Common myeloid progenitor, CD34-positive (primary cell): Measurements from ENCODE around the gene KIF23.

ENCODE experiments used
- CTCF ChIA-PET: fragments of 350-600 bp; sonication (Branson Sonifier 250); formaldehyde crosslinking; loops from one replicate; lab custom pipeline; 2021; ENCODE audit warnings: antibody characterized with exemption; lab: Charles Lee
- POLR2A ChIA-PET: fragments of 350-600 bp; sonication (Branson Sonifier 250); formaldehyde crosslinking; loops from one replicate; lab custom pipeline; 2021; ENCODE audit warnings: antibody characterized with exemption; lab: Charles Lee
- DNase-seq, 3 donors: peaks; one replicate each; pipeline versions ENCODE4 v3.0.0 to v3.0.0-alpha.2; 2013
- H3K27ac ChIP-seq, 2 experiments: 1 replicate in 1 of 2; 2 replicates in 1 of 2; pipeline ENCODE4 v1.7.0; 2013; ENCODE audit warnings: inconsistent platforms in 2 of 2, low read length in 2 of 2, mild to moderate bottlenecking in 2 of 2, low read depth in 1 of 2, moderate library complexity in 1 of 2; ENCODE audit not compliant: severe bottlenecking in 2 of 2, insufficient read depth in 1 of 2, poor library complexity in 1 of 2
- H3K27me3 ChIP-seq, 5 experiments: replicated peaks in 2 of 5; 1 replicate in 3 of 5; 2 replicates in 2 of 5; pipeline versions ENCODE4 v1.6.1 to v1.7.0; 2013; ENCODE audit warnings: low read length in 4 of 5, mild to moderate bottlenecking in 2 of 5, moderate library complexity in 2 of 5, inconsistent platforms in 1 of 5; ENCODE audit not compliant: insufficient read depth in 5 of 5, control insufficient read depth in 4 of 5
- H3K36me3 ChIP-seq, 4 experiments: 1 replicate in 2 of 4; 2 replicates in 2 of 4; pipeline versions ENCODE4 v1.6.1 to v1.7.0; 2013; ENCODE audit warnings: low read length in 3 of 4, control low read depth in 1 of 4, mild to moderate bottlenecking in 1 of 4; ENCODE audit not compliant: control insufficient read depth in 4 of 4, insufficient read depth in 4 of 4
- H3K4me1 ChIP-seq, 4 experiments: 1 replicate in 3 of 4; 2 replicates in 1 of 4; pipeline versions ENCODE4 v1.6.1 to v1.7.1; 2013; ENCODE audit warnings: low read length in 3 of 4, mild to moderate bottlenecking in 3 of 4, control low read depth in 1 of 4, inconsistent platforms in 1 of 4, moderate library complexity in 1 of 4; ENCODE audit not compliant: control insufficient read depth in 4 of 4, insufficient read depth in 4 of 4; ENCODE audit errors: control extremely low read depth in 1 of 4
- H3K4me3 ChIP-seq, 7 experiments: 1 replicate in 4 of 7; 2 replicates in 3 of 7; pipeline versions ENCODE4 v1.5.1 to v1.7.0; 2013; ENCODE audit warnings: mild to moderate bottlenecking in 7 of 7, low read length in 6 of 7, moderate library complexity in 6 of 7, inconsistent platforms in 2 of 7, low read depth in 2 of 7, control low read depth in 1 of 7; ENCODE audit not compliant: insufficient read depth in 4 of 7, control insufficient read depth in 1 of 7; ENCODE audit errors: extremely low read depth in 1 of 7
- H3K9me3 ChIP-seq, 5 experiments: 1 replicate in 4 of 5; 2 replicates in 1 of 5; pipeline versions ENCODE4 v1.6.1 to v1.7.1; 2013; ENCODE audit warnings: low read length in 4 of 5, mild to moderate bottlenecking in 2 of 5, inconsistent platforms in 1 of 5, low read depth in 1 of 5, moderate library complexity in 1 of 5; ENCODE audit not compliant: control insufficient read depth in 4 of 5, insufficient read depth in 2 of 5; ENCODE audit errors: control extremely low read depth in 1 of 5
- WGBS: methylation state at CpG from one replicate; pipeline ENCODE4 v1.1.5; 2013; ENCODE audit not compliant: insufficient coverage; 5-methylcytosine and 5-hydroxymethylcytosine counted together

Gene KIF23

GRCh38 chr15:69394556-69395282 is 19.4 kb upstream of the KIF23 start:
- ChIA-PET POLR2A (interaction anchor here (0.6 kb wide), 1 partner anchor 128 kb away, joined by 5 read pairs; no protein-coding TSS in a partner anchor), CTCF (interaction anchor here (0.7 to 2.4 kb wide), 20 partner anchors 9 to 337 kb away, joined by 3 to 12 read pairs (median 4); no protein-coding TSS in a partner anchor)
- DNase-seq, result peak; percentile 78 to 90 (median 89)
- H3K27ac ChIP-seq, result no peak overlapping the region
- H3K27me3 ChIP-seq, result no peaks in the 10 kb centered on the region
- H3K4me3 ChIP-seq, result peak overlapping the region in 1 of 7 experiments; percentile 37
- H3K9me3 ChIP-seq, result no peaks in the 10 kb centered on the region
- 38% methylated on average over 34 of the region's 36 CpGs for WGBS
- H3K4me1 ChIP-seq, result peaks cover 0 to 32% (median 27%) of the 10 kb centered on the region in 4 experiments
- no peaks in the 10 kb centered on the region for H3K36me3 ChIP-seq

GRCh38 chr15:69395460-69395859 is 18.7 kb upstream of the KIF23 start:
- H3K27ac ChIP-seq, result no peak overlapping the region
- H3K9me3 ChIP-seq, result no peaks in the 10 kb centered on the region
- DNase-seq, result no peak
- H3K27me3 ChIP-seq, result no peaks in the 10 kb centered on the region
- ChIA-PET POLR2A (no interaction called here), CTCF (interaction anchor here (0.7 to 2.4 kb wide), 14 partner anchors 8 to 640 kb away, joined by 3 to 12 read pairs (median 5); no protein-coding TSS in a partner anchor)
- H3K4me1 ChIP-seq, result peaks cover 0 to 32% (median 27%) of the 10 kb centered on the region in 4 experiments
- no peak overlapping the region for H3K4me3 ChIP-seq
- no peaks in the 10 kb centered on the region for H3K36me3 ChIP-seq
- 99% methylated on average over 10 of the region's 10 CpGs for WGBS

GRCh38 chr15:69395991-69396390 is 18.2 kb upstream of the KIF23 start:
- ChIA-PET CTCF (interaction anchor here (0.7 to 2.1 kb wide), 6 partner anchors 8 to 640 kb away, joined by 3 to 6 read pairs (median 3); no protein-coding TSS in a partner anchor), POLR2A (no interaction called here)
- WGBS, result 92% methylated on average over 5 of the region's 5 CpGs

GRCh38 chr15:69398491-69398891 is 15.7 kb upstream of the KIF23 start:
- H3K27me3 ChIP-seq, result no peaks in the 10 kb centered on the region
- ChIA-PET POLR2A (no interaction called here), CTCF (no interaction called here)
- no peak overlapping the region for H3K4me3 ChIP-seq
- DNase-seq, result peak; percentile 65 to 93 (median 90)
- 3% methylated on average over 5 of the region's 7 CpGs for WGBS
- no peaks in the 10 kb centered on the region for H3K9me3 ChIP-seq
- H3K4me1 ChIP-seq, result peaks cover 0 to 29% (median 26%) of the 10 kb centered on the region in 4 experiments
- H3K36me3 ChIP-seq, result no peaks in the 10 kb centered on the region
- no peak overlapping the region for H3K27ac ChIP-seq

More at GRCh38 chr15:69395991-69396390, 18.2 kb upstream of the KIF23 start:
- Histone ChIP-seq H3K4me1 (peaks cover 0 to 32% (median 27%) of the 10 kb centered on the region in 4 experiments), H3K27me3 (no peaks in the 10 kb centered on the region), H3K4me3 (no peak overlapping the region), H3K27ac (no peak overlapping the region), H3K36me3 (no peaks in the 10 kb centered on the region), H3K9me3 (no peaks in the 10 kb centered on the region)
- DNase-seq, result no peak

- peaks cover 0 to 18% (median 12%) of the 10 kb centered on the region in 4 experiments for H3K4me1 ChIP-seq
- no peaks in the 10 kb centered on the region for H3K9me3 ChIP-seq
- DNase-seq, result peak in 1 of 3 donors; percentile 5
- no peak overlapping the region for H3K27ac ChIP-seq
- no peak overlapping the region for H3K4me3 ChIP-seq
- WGBS, result 100% methylated on average over 1 of the region's 6 CpGs
- ChIA-PET POLR2A (no interaction called here), CTCF (no interaction called here)
- H3K27me3 ChIP-seq, result no peaks in the 10 kb centered on the region
- no peaks in the 10 kb centered on the region for H3K36me3 ChIP-seq
These were observed 13.3 kb upstream of the KIF23 start for GRCh38 chr15:69400850-69401249.

- CTCF ChIA-PET, result interaction anchor here (1.2 to 1.6 kb wide), 3 partner anchors 8 to 11 kb away, joined by 4 to 6 read pairs (median 6); no protein-coding TSS in a partner anchor
- Histone ChIP-seq H3K36me3 (no peaks in the 10 kb centered on the region), H3K27me3 (no peaks in the 10 kb centered on the region), H3K9me3 (no peaks in the 10 kb centered on the region), H3K4me1 (peaks cover 0 to 14% (median 11%) of the 10 kb centered on the region in 4 experiments), H3K27ac (no peak overlapping the region), H3K4me3 (no peak overlapping the region)
- POLR2A ChIA-PET, result no interaction called here
- WGBS, result no CpG with 5 or more reads among the region's 2 CpGs
- DNase-seq, result no peak
These were observed 11.3 kb upstream of the KIF23 start for GRCh38 chr15:69402816-69403215.

- Histone ChIP-seq H3K36me3 (no peaks in the 10 kb centered on the region), H3K4me3 (no peak overlapping the region), H3K9me3 (no peaks in the 10 kb centered on the region), H3K27ac (no peak overlapping the region), H3K27me3 (no peaks in the 10 kb centered on the region), H3K4me1 (peaks cover 0 to 6% (median 3%) of the 10 kb centered on the region in 4 experiments)
- POLR2A ChIA-PET, result no interaction called here
- CTCF ChIA-PET, result interaction anchor here (1.2 to 1.6 kb wide), 5 partner anchors 8 to 337 kb away, joined by 3 to 6 read pairs (median 4); no protein-coding TSS in a partner anchor
- 90% methylated on average over 3 of the region's 4 CpGs for WGBS
- DNase-seq, result peak in 2 of 3 donors; percentile 19 to 39
These were observed 10.6 kb upstream of the KIF23 start for GRCh38 chr15:69403594-69403993.
